Measurements from ENCODE around the gene WDR31.

- TF ChIP-seq POLR2A (IDR thresholded peaks at IDR 0.05; ENCODE audit: low read length) (no peak), JUN (IDR thresholded peaks at IDR 0.05) (no peak), CTCF (IDR thresholded peaks at IDR 0.05) (no peak), RCOR1 (IDR thresholded peaks at IDR 0.05; ENCODE audit: low read depth, low read length) (no peak), RAD21 (conservative IDR thresholded peaks at IDR 0.05 in 1 of 2, IDR thresholded peaks at IDR 0.05 in 1 of 2) (no peak), CEBPB (IDR thresholded peaks at IDR 0.05) (no peak)
- TF ChIP-seq, protein P1, sequence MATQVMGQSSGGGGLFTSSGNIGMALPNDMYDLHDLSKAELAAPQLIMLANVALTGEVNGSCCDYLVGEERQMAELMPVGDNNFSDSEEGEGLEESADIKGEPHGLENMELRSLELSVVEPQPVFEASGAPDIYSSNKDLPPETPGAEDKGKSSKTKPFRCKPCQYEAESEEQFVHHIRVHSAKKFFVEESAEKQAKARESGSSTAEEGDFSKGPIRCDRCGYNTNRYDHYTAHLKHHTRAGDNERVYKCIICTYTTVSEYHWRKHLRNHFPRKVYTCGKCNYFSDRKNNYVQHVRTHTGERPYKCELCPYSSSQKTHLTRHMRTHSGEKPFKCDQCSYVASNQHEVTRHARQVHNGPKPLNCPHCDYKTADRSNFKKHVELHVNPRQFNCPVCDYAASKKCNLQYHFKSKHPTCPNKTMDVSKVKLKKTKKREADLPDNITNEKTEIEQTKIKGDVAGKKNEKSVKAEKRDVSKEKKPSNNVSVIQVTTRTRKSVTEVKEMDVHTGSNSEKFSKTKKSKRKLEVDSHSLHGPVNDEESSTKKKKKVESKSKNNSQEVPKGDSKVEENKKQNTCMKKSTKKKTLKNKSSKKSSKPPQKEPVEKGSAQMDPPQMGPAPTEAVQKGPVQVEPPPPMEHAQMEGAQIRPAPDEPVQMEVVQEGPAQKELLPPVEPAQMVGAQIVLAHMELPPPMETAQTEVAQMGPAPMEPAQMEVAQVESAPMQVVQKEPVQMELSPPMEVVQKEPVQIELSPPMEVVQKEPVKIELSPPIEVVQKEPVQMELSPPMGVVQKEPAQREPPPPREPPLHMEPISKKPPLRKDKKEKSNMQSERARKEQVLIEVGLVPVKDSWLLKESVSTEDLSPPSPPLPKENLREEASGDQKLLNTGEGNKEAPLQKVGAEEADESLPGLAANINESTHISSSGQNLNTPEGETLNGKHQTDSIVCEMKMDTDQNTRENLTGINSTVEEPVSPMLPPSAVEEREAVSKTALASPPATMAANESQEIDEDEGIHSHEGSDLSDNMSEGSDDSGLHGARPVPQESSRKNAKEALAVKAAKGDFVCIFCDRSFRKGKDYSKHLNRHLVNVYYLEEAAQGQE (IDR thresholded peaks at IDR 0.05) = no peak
These were observed 40.8 kb upstream of the WDR31 start for GRCh38 chr9:113380869-113381378.

Measured in A549 (cell line).